H9 (cell line): ENCODE results near the gene RRBP1. TPM values are rescaled to one million over a fixed set of nuclear protein-coding genes. Genes with fewer than 3 reads are reported as not detected.

Experiments
- DNase-seq: peaks from one replicate; pipeline ENCODE4 v3.0.0-alpha.2; 2017
- H2AFZ ChIP-seq: one replicate; pipeline ENCODE4 v1.6.1; 2013; ENCODE audit warnings: mild to moderate bottlenecking, low read length, control low read depth, moderate library complexity
- H2AK5ac ChIP-seq: 2 replicates; pipeline ENCODE4 v1.6.1; 2013; ENCODE audit warnings: low read length, control low read depth, mixed read lengths; ENCODE audit not compliant: insufficient read length
- H2BK120ac ChIP-seq: one replicate; pipeline ENCODE4 v1.6.1; 2013; ENCODE audit warnings: low read depth, mild to moderate bottlenecking, low read length, control low read depth, inconsistent platforms; ENCODE audit not compliant: poor library complexity, severe bottlenecking
- H2BK12ac ChIP-seq: 2 replicates; pipeline ENCODE4 v1.6.1; 2013; ENCODE audit warnings: low read length, control low read depth, mixed read lengths, low read depth; ENCODE audit not compliant: insufficient read length
- H2BK15ac ChIP-seq: 2 replicates; pipeline ENCODE4 v1.6.1; 2013; ENCODE audit warnings: low read depth, low read length, control low read depth
- H2BK20ac ChIP-seq: one replicate; pipeline ENCODE4 v1.6.1; 2013; ENCODE audit warnings: low read depth, mild to moderate bottlenecking, low read length, control low read depth, inconsistent platforms; ENCODE audit not compliant: poor library complexity, severe bottlenecking
- H2BK5ac ChIP-seq: 2 replicates; pipeline ENCODE4 v1.6.1; 2013; ENCODE audit warnings: low read length, control low read depth, mixed read lengths; ENCODE audit not compliant: insufficient read length
- H3K14ac ChIP-seq: 2 replicates; pipeline ENCODE4 v1.6.1; 2013; ENCODE audit warnings: low read length, control low read depth; ENCODE audit not compliant: insufficient read depth
- H3K18ac ChIP-seq: 2 replicates; pipeline ENCODE4 v1.6.1; 2013; ENCODE audit warnings: low read depth, mild to moderate bottlenecking, mixed read lengths, low read length, control low read depth; ENCODE audit not compliant: insufficient read length
- H3K23ac ChIP-seq: 2 replicates; pipeline ENCODE4 v1.6.1; 2013; ENCODE audit warnings: low read length, control low read depth, mixed read lengths, low read depth; ENCODE audit not compliant: insufficient read length
- H3K23me2 ChIP-seq: 2 replicates; pipeline ENCODE4 v1.6.1; 2013; ENCODE audit warnings: low read depth, mild to moderate bottlenecking, mixed read lengths, low read length, control low read depth; ENCODE audit not compliant: insufficient read length, poor library complexity, severe bottlenecking
- H3K27ac ChIP-seq: 2 replicates; pipeline ENCODE4 v1.5.1; 2013; ENCODE audit warnings: low read length, control low read depth, mixed read lengths, low read depth; ENCODE audit not compliant: insufficient read length
- H3K27me3 ChIP-seq: 2 replicates; pipeline ENCODE4 v1.6.1; 2013; ENCODE audit warnings: low read length, control low read depth, inconsistent platforms; ENCODE audit not compliant: insufficient read depth
- H3K4ac ChIP-seq: 2 replicates; pipeline ENCODE4 v1.6.1; 2013; ENCODE audit warnings: low read depth, mild to moderate bottlenecking, control low read depth, inconsistent platforms, low read length, moderate library complexity
- H3K4me1 ChIP-seq: 2 replicates; pipeline ENCODE4 v1.6.1; 2013; ENCODE audit warnings: low read length, control low read depth, inconsistent platforms; ENCODE audit not compliant: insufficient read depth
- H3K4me2 ChIP-seq: 2 replicates; pipeline ENCODE4 v1.6.1; 2013; ENCODE audit warnings: low read length, control low read depth, mixed read lengths; ENCODE audit not compliant: insufficient read length, insufficient read depth
- H3K56ac ChIP-seq: 2 replicates; pipeline ENCODE4 v1.6.1; 2013; ENCODE audit warnings: low read depth, mild to moderate bottlenecking, mixed read lengths, low read length, control low read depth; ENCODE audit not compliant: insufficient read length
- H3K79me1 ChIP-seq: 2 replicates; pipeline ENCODE4 v1.6.1; 2013; ENCODE audit warnings: low read depth, mild to moderate bottlenecking, moderate library complexity, low read length, control low read depth, inconsistent platforms; ENCODE audit not compliant: insufficient read depth, poor library complexity, severe bottlenecking
- H3K79me2 ChIP-seq: 2 replicates; pipeline ENCODE4 v1.6.1; 2013; ENCODE audit warnings: low read length, control low read depth, inconsistent platforms; ENCODE audit not compliant: insufficient read depth
- H3K9ac ChIP-seq: 2 replicates; pipeline ENCODE4 v1.6.1; 2013; ENCODE audit warnings: low read length, control low read depth, mixed read lengths; ENCODE audit not compliant: insufficient read length; ENCODE audit errors: extremely low read depth
- H3K9me3 ChIP-seq: one replicate; pipeline ENCODE4 v1.6.1; 2013; ENCODE audit warnings: low read depth, low read length, inconsistent platforms; ENCODE audit not compliant: control insufficient read depth
- H3T11ph ChIP-seq: one replicate; pipeline ENCODE4 v1.6.1; 2013; ENCODE audit warnings: mild to moderate bottlenecking, low read length, control low read depth, inconsistent platforms
- H4K20me1 ChIP-seq: one replicate; pipeline ENCODE4 v1.6.1; 2013; ENCODE audit not compliant: control insufficient read depth, insufficient read length, insufficient read depth
- H4K5ac ChIP-seq: 2 replicates; pipeline ENCODE4 v1.6.1; 2013; ENCODE audit warnings: low read depth, mild to moderate bottlenecking, mixed read lengths, low read length, control low read depth; ENCODE audit not compliant: insufficient read length
- H4K8ac ChIP-seq: replicated peaks from 2 replicates; pipeline ENCODE4 v1.6.1; 2013; ENCODE audit warnings: low read length, control low read depth, mixed read lengths, low read depth; ENCODE audit not compliant: insufficient read length
- H4K91ac ChIP-seq: 2 replicates; pipeline ENCODE4 v1.6.1; 2013; ENCODE audit warnings: low read depth, mild to moderate bottlenecking, moderate library complexity, mixed read lengths, low read length, control low read depth; ENCODE audit not compliant: insufficient read length
- H3K27ac Mint-ChIP-seq, 3 experiments: 2 replicates in 2 of 3; 3 replicates in 1 of 3; pipeline ENCODE4 v1.8.0; 2020 to 2021; ENCODE audit warnings: mixed read lengths in 3 of 3, mild to moderate bottlenecking in 1 of 3, moderate library complexity in 1 of 3
- H3K27me3 Mint-ChIP-seq: 2 replicates; pipeline ENCODE4 v1.8.0; 2021; ENCODE audit warnings: low read depth, mild to moderate bottlenecking, moderate library complexity, mixed read lengths
- H3K36me3 Mint-ChIP-seq, 3 experiments: 2 replicates in 2 of 3; 3 replicates in 1 of 3; pipeline ENCODE4 v1.8.0; 2020 to 2021; ENCODE audit warnings: low read depth in 3 of 3, mixed read lengths in 3 of 3; ENCODE audit not compliant: insufficient read depth in 1 of 3
- H3K4me1 Mint-ChIP-seq, 2 experiments: 2 replicates each; pipeline ENCODE4 v1.8.0; 2020; ENCODE audit warnings: mixed read lengths in 2 of 2
- H3K4me3 Mint-ChIP-seq, 2 experiments: 2 replicates in 1 of 2; 3 replicates in 1 of 2; pipeline ENCODE4 v1.8.0; 2020 to 2021; ENCODE audit warnings: mild to moderate bottlenecking in 2 of 2, mixed read lengths in 2 of 2, moderate library complexity in 1 of 2
- H3K9me3 Mint-ChIP-seq, 2 experiments: 2 replicates in 1 of 2; 3 replicates in 1 of 2; pipeline ENCODE4 v1.8.0; 2020; ENCODE audit warnings: mild to moderate bottlenecking in 2 of 2, mixed read lengths in 2 of 2, moderate library complexity in 1 of 2
- WGBS: extraction: QIAGEN DNeasy Blood & Tissue Kit; methylation state at CpG from one replicate; pipeline ENCODE4 v1.1.7; 2013; ENCODE audit warnings: missing lambda C conversion rate, low lambda C conversion rate, mixed read lengths; ENCODE audit not compliant: insufficient read length; ENCODE audit errors: extremely low coverage; 5-methylcytosine and 5-hydroxymethylcytosine counted together
- total RNA-seq: library from RNA; stranded (reverse); gene quantifications from 2 replicates; pipeline ENCODE4 v1.2.1, GENCODE V29; 2021
- TF ChIP-seq, protein P1 (sequence below): fragments of 200-600 bp; sonication (generic); conservative IDR thresholded peaks from 3 replicates; pipeline ENCODE4 v1.8.0; 2021; ENCODE audit warnings: antibody characterized with exemption, mild to moderate bottlenecking

Gene RRBP1
- total RNA-seq, 1 experiment from 2014 or later = 97.8 TPM

DNA sequence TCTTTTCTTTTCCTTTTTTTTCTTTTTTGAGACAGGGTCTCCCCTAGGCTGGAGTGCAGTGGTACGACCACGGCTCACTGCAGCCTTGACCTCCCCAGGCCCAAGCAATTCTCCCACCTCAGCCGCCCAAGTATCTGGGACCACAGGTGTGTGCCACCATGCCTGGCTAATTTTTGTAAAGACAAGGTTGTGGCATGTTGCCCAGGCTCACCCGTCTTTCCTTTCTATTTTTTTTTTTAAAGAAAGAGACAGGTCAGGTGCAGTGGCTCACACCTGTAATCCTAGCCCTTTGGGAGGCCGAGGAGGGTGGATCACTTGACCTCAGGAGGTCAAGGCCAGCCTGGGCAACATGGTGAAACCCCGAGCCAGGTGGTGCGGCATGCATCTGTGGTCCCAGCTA is 34.3 kb upstream of the RRBP1 start:
- Histone ChIP-seq H3T11ph (no peak overlapping the region), H2AFZ (no peak overlapping the region), H3K56ac (no peak overlapping the region), H3K27ac (no peak overlapping the region), H3K79me2 (no peaks in the 10 kb centered on the region), H3K79me1 (no peaks in the 10 kb centered on the region), H2BK15ac (no peak overlapping the region), H3K9me3 (no peaks in the 10 kb centered on the region), H2BK12ac (no peak overlapping the region), H3K4me1 (no peaks in the 10 kb centered on the region), H3K4me2 (no peak overlapping the region), H3K23me2 (no peaks in the 10 kb centered on the region), H2BK5ac (no peak overlapping the region), H2BK20ac (no peak overlapping the region), H4K8ac (no peak overlapping the region), H4K20me1 (no peaks in the 10 kb centered on the region), H2BK120ac (no peak overlapping the region), H3K9ac (no peak overlapping the region), H2AK5ac (no peak overlapping the region), H4K91ac (no peak overlapping the region), H3K27me3 (no peaks in the 10 kb centered on the region), H3K14ac (no peak overlapping the region), H3K18ac (no peak overlapping the region), H3K4ac (no peak overlapping the region), H3K23ac (no peak overlapping the region), H4K5ac (no peak overlapping the region)
- no peak for DNase-seq
- H3K27ac Mint-ChIP-seq = no peak overlapping the region
- H3K4me1 Mint-ChIP-seq = peaks cover 4 to 5% of the 10 kb centered on the region in 2 experiments
- TF ChIP-seq, protein P1, sequence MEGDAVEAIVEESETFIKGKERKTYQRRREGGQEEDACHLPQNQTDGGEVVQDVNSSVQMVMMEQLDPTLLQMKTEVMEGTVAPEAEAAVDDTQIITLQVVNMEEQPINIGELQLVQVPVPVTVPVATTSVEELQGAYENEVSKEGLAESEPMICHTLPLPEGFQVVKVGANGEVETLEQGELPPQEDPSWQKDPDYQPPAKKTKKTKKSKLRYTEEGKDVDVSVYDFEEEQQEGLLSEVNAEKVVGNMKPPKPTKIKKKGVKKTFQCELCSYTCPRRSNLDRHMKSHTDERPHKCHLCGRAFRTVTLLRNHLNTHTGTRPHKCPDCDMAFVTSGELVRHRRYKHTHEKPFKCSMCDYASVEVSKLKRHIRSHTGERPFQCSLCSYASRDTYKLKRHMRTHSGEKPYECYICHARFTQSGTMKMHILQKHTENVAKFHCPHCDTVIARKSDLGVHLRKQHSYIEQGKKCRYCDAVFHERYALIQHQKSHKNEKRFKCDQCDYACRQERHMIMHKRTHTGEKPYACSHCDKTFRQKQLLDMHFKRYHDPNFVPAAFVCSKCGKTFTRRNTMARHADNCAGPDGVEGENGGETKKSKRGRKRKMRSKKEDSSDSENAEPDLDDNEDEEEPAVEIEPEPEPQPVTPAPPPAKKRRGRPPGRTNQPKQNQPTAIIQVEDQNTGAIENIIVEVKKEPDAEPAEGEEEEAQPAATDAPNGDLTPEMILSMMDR = no peak
- WGBS = no CpG with 5 or more reads among the region's 7 CpGs
- no peak overlapping the region for H3K4me3 Mint-ChIP-seq
- H3K27me3 Mint-ChIP-seq = peaks cover 2% of the 10 kb centered on the region
- H3K9me3 Mint-ChIP-seq = no peaks in the 10 kb centered on the region; a peak in 1 of 5 replicates
- no peaks in the 10 kb centered on the region for H3K36me3 Mint-ChIP-seq
